Epithelial cell of esophagus (primary cell): ENCODE results near the gene MPHOSPH9.

ENCODE experiments used
- DNase-seq: peaks from one replicate; pipeline ENCODE4 v3.0.0; 2010; ENCODE audit warnings: low read depth
- H3K4me3 ChIP-seq: 2 replicates; pipeline ENCODE4 v1.5.1; 2011; ENCODE audit warnings: mild to moderate bottlenecking, low read length, control low read depth
- TF ChIP-seq, protein P1 (sequence below): IDR thresholded peaks from 2 replicates; pipeline ENCODE4 v1.5.1; 2011; ENCODE audit warnings: low read depth, mild to moderate bottlenecking, low read length, control low read depth, inconsistent platforms; ENCODE audit not compliant: insufficient read depth; ENCODE audit errors: missing control alignments

MPHOSPH9 gene

DNA sequence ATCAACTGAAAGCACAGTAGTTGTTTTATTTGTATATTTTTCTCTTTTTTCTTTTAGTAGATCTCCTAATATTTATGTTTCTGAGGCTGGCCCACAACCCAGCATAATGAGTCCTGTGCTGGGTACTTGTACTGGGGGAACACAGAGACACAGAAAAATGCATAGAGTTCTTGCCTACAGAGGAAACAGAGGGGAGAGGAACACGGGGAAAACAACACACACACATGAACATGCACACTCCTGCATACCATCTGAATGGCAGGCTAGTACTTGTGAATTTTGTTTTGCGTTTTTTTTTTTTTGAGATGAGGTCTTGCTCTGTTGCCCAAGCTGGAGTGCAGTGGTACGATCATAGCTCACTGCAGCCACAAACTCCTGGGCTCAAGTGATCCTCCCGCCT lies 103.3 kb downstream of the MPHOSPH9 start:
- TF ChIP-seq, protein P1, sequence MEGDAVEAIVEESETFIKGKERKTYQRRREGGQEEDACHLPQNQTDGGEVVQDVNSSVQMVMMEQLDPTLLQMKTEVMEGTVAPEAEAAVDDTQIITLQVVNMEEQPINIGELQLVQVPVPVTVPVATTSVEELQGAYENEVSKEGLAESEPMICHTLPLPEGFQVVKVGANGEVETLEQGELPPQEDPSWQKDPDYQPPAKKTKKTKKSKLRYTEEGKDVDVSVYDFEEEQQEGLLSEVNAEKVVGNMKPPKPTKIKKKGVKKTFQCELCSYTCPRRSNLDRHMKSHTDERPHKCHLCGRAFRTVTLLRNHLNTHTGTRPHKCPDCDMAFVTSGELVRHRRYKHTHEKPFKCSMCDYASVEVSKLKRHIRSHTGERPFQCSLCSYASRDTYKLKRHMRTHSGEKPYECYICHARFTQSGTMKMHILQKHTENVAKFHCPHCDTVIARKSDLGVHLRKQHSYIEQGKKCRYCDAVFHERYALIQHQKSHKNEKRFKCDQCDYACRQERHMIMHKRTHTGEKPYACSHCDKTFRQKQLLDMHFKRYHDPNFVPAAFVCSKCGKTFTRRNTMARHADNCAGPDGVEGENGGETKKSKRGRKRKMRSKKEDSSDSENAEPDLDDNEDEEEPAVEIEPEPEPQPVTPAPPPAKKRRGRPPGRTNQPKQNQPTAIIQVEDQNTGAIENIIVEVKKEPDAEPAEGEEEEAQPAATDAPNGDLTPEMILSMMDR = no peak
- no peak overlapping the region for H3K4me3 ChIP-seq
- DNase-seq = peak; percentile 38

DNA sequence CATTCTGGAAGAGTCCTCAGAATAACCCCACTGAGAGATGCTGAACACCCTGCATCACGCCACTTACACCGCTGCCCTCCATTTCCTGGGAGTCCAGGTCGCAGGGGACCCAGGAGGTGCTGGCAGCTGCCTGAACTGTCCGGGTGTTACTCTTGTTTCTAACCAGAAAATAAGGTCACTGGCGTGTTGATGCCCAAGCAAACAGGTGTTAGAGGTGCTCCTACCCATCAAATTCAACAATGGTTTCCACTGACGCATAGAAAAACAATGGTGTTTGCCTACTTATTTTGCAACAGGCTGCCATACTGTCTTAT lies 105.8 kb downstream of the MPHOSPH9 start:
- TF ChIP-seq, protein P1 = no peak

DNA sequence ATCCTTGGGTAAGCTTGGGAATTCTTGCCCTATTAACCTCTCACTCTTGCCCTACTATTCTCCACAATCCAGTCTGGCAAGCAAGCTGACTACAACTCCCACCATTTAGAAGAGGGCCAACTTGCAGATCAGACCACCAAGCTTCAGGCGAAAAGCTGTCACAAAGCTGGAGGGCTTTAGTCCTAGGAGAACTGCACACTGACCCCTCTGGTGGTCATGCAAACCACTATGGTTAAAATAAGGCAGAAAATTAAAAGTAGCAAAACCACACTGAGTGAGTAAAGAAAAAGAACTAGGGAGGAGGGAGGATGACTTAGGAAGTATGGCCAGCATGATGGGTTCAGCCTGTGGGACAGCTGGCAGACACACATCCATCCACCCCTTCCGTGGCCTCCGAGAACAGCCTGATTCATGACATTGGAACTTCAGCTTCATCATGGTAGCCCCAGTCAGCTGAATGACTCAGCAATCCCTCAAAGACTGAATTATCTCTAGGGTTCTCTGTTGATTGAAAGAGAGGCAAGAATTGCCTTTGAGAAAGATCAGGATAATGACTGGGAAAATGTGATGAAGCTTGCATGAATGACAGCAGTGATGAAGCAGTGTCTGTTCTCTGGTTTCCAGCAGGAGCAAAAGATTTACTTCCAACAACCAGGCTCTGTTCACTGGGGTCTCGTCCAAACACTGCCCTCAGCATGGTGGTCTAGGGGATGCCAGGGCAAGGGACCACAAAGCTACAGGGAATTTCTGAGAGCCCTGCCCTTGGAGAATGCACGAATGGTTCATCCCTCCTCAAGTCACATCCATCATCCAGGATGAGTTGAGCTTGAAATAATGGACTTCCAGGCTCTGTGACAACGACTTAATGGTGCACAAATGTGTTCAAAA lies 106.4 kb downstream of the MPHOSPH9 start:
- TF ChIP-seq, protein P1 = no peak

More for the DNA sequence above, 105.8 kb downstream of the MPHOSPH9 start:
- DNase-seq = no peak
- no peak overlapping the region for H3K4me3 ChIP-seq

DNA sequence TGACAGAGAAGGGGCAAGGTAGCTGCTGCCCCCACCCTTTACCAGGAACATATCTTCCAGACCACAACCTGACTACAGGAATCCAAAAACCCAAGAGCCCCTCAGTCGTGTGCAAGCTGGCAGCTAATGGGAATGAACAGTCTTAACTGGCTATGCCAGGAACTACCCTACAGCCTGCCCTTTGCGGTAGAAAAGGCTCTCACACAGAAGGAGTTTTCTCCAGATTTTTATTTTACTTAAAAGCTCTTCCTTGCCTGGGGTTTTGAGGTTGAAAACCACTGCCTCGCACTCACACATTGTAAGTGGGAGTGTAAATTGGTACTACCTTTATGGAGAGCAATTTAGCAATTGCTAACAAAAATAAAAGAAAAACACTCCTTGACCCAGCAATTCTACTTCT lies 110.3 kb downstream of the MPHOSPH9 start:
- H3K4me3 ChIP-seq = no peak overlapping the region
- DNase-seq = no peak
- TF ChIP-seq, protein P1 = no peak

More for the DNA sequence above, 106.4 kb downstream of the MPHOSPH9 start:
- no peak overlapping the region for H3K4me3 ChIP-seq
- peak; percentile 91 for DNase-seq

DNA sequence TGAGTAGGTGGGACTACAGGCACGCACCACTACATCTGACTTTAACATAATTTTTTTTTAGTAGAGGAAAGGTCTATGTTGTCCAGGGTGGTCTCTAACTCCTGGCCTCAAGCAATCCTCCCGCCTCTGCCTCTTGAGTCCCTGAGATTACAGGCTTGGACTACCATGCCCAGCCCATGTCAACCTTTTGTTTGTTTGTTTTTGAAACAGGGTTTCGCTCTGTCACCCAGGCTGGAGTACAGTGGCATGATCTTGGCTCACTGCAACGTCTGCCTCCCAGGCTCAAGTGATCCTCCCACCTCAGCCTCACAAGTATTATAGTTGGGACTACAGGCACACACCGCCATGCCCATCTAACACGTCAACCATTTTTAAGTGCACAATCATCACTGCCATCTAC lies 111.3 kb downstream of the MPHOSPH9 start:
- TF ChIP-seq, protein P1 = no peak
- no peak for DNase-seq
- H3K4me3 ChIP-seq = no peak overlapping the region

DNA sequence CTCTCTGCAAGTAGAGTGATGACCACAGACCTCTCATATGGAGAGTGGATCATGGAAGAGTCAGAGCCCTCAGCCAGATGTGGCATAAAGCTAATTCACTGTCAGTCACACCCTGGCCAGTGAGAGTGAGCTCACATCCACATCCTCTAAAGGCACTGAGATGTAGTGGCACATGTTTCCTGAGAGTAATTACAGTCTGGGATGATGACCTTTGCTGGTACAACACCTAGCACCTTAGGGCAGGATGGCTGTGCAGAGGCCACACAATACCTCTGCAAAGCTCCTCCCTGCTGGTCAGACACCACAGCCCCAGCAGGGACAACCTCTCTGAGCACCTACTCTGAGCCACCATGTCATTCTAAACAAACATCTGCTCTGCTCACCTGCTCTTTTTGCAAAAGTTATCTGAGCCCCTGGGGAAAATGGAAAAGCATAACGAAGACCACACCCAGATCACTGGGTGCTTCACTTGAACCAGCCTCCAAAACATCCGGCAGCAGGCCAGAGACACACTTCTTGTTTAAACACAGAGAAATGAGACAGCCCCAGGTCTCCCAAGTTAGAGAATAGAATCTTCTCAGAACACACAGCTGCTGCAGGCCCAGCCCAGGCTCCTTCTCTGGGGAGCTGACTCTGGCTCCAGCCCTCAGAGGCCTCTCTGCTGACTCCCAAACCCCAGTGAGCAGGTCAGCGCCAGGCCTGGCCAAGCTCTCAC lies 112.3 kb downstream of the MPHOSPH9 start:
- no peak overlapping the region for H3K4me3 ChIP-seq
- DNase-seq = no peak

More for the DNA sequence above, 112.3 kb downstream of the MPHOSPH9 start:
- TF ChIP-seq, protein P1 = no peak
